HepG2 (cell line): ENCODE results near the gene POU2AF2. TPM values are rescaled to one million over a fixed set of nuclear protein-coding genes. Genes with fewer than 3 reads are reported as not detected.

Experiments
- ATAC-seq: fragments of 200-7000 bp; cut with Tn5 transposase; 3 replicates; pipeline ENCODE4 v1.9.1; 2020; ENCODE audit warnings: mild to moderate bottlenecking, moderate library complexity
- BruUV-seq: library from RNA; stranded (reverse); fragments of 400-500 nt; replicated peaks from 2 replicates; lab custom pipeline; 2021; lab: Mats Ljungman, UMichigan
- CTCF ChIA-PET: fragments of 300-600 bp; formaldehyde crosslinking; extraction: SDS; loops from one replicate; lab custom pipeline; 2021; ENCODE audit warnings: low total read pairs, inconsistent platforms, low intra/inter-chr PET ratio; lab: Yijun Ruan, JAX
- POLR2A ChIA-PET: fragments of 350-600 bp; sonication (Branson Sonifier 250); formaldehyde crosslinking; loops from one replicate; lab custom pipeline; 2020; ENCODE audit warnings: antibody characterized with exemption, inconsistent platforms; lab: Yijun Ruan, JAX
- DNase-seq: peaks from one replicate; pipeline ENCODE4 v3.0.0-alpha.2; 2015; ENCODE audit warnings: low spot score
- FAIRE-seq: peaks from 3 replicates; lab custom pipeline; 2011; peaks lifted over from hg19 to GRCh38; lab: Jason Lieb, UNC
- H2AFZ ChIP-seq: one replicate; pipeline ENCODE4 v1.6.1; 2011; ENCODE audit warnings: low read length, inconsistent platforms
- H3K27ac ChIP-seq: fragments of 300-600 bp; 3 replicates; pipeline ENCODE4 v1.8.0; 2011; ENCODE audit warnings: mixed run types, mild to moderate bottlenecking, mixed read lengths, low read length, inconsistent platforms; ENCODE audit not compliant: insufficient read depth; ENCODE audit errors: extremely low read length
- H3K27me3 ChIP-seq, 2 experiments: fragments of 200-600 bp in 1 of 2; 2 replicates in 1 of 2; 3 replicates in 1 of 2; pipeline versions ENCODE4 v1.6.0 to v1.8.0; 2011; ENCODE audit warnings: low read length in 2 of 2, mild to moderate bottlenecking in 2 of 2, moderate library complexity in 2 of 2, inconsistent platforms in 1 of 2; ENCODE audit not compliant: insufficient read depth in 2 of 2, control insufficient read depth in 1 of 2
- H3K36me3 ChIP-seq, 2 experiments: fragments of 200-600 bp in 1 of 2; replicated peaks in 1 of 2; 2 replicates in 1 of 2; 3 replicates in 1 of 2; pipeline versions ENCODE4 v1.5.1 to v1.8.0; 2011; ENCODE audit warnings: low read length in 2 of 2, inconsistent platforms in 1 of 2; ENCODE audit not compliant: insufficient read depth in 2 of 2, control insufficient read depth in 1 of 2
- H3K4me1 ChIP-seq: 2 replicates; pipeline ENCODE4 v1.5.1; 2012; ENCODE audit warnings: low read length, inconsistent platforms; ENCODE audit not compliant: insufficient read depth
- H3K4me2 ChIP-seq: 2 replicates; pipeline ENCODE4 v1.6.0; 2011; ENCODE audit warnings: low read depth, low read length, inconsistent platforms
- H3K4me3 ChIP-seq, 3 experiments: fragments of 200-600 bp in 1 of 3; sonication (generic), shearing (Covaris generic) in 1 of 3; replicated peaks in 1 of 3; 2 replicates each; pipeline ENCODE4 v1.5.1; 2011 to 2016; ENCODE audit warnings: low read length in 3 of 3, inconsistent platforms in 2 of 3, low read depth in 2 of 3, mild to moderate bottlenecking in 2 of 3, control low read depth in 1 of 3, mixed read lengths in 1 of 3; ENCODE audit not compliant: insufficient read depth in 1 of 3
- H3K79me2 ChIP-seq: one replicate; pipeline ENCODE4 v1.6.1; 2011; ENCODE audit warnings: low read length, inconsistent platforms; ENCODE audit not compliant: insufficient read depth
- H3K9ac ChIP-seq: 2 replicates; pipeline ENCODE4 v1.6.0; 2011; ENCODE audit warnings: mild to moderate bottlenecking, low read depth, low read length, inconsistent platforms; ENCODE audit not compliant: insufficient read depth
- H3K9me3 ChIP-seq: 2 replicates; pipeline ENCODE4 v1.5.1; 2012; ENCODE audit warnings: mild to moderate bottlenecking, low read length
- H4K20me1 ChIP-seq: 2 replicates; pipeline ENCODE4 v1.6.0; 2011; ENCODE audit warnings: inconsistent platforms, mild to moderate bottlenecking, low read length, moderate library complexity; ENCODE audit not compliant: insufficient read depth
- EHMT2 ChIP-seq: fragments of 200-600 bp; sonication (generic); IDR thresholded peaks from 2 replicates; pipeline ENCODE4 v1.7.0; 2017; ENCODE audit warnings: antibody characterized with exemption, low read depth, low read length, borderline replicate concordance
- FOXK1 ChIP-seq: sonication (generic); formaldehyde crosslinking; IDR thresholded peaks from 2 replicates; pipeline ENCODE4 v1.4.0; 2020; ENCODE audit warnings: low read depth, missing genetic modification reagents, borderline replicate concordance
- PRMT3 ChIP-seq: sonication (generic); formaldehyde crosslinking; IDR thresholded peaks from 2 replicates; pipeline ENCODE4 v1.8.1; 2022; ENCODE audit warnings: low read depth, mild to moderate bottlenecking, moderate library complexity, missing genetic modification reagents, borderline replicate concordance
- SMARCE1 ChIP-seq: fragments of 450-650 bp; IDR thresholded peaks from 2 replicates; pipeline ENCODE4 v1.6.1; 2017; ENCODE audit warnings: borderline replicate concordance
- TBX3 ChIP-seq: fragments of 450-650 bp; IDR thresholded peaks from 2 replicates; pipeline ENCODE4 v1.6.1; 2017; ENCODE audit warnings: antibody characterized with exemption, mild to moderate bottlenecking, inconsistent platforms, borderline replicate concordance
- TFE3 ChIP-seq: IDR thresholded peaks from 2 replicates; pipeline ENCODE4 v1.6.1; 2016
- TSC22D2 ChIP-seq: sonication (generic); formaldehyde crosslinking; IDR thresholded peaks from 2 replicates; pipeline ENCODE4 v1.5.1; 2020; ENCODE audit warnings: missing genetic modification reagents, mild to moderate bottlenecking, borderline replicate concordance
- ZNF383 ChIP-seq: sonication (generic); formaldehyde crosslinking; IDR thresholded peaks from 2 replicates; pipeline ENCODE4 v1.4.0; 2020; ENCODE audit warnings: missing genetic modification reagents, mild to moderate bottlenecking, borderline replicate concordance
- ZNF552 ChIP-seq: sonication (generic); formaldehyde crosslinking; IDR thresholded peaks from 2 replicates; pipeline ENCODE4 v1.9.0; 2022; ENCODE audit warnings: missing genetic modification reagents, mild to moderate bottlenecking, borderline replicate concordance
- ZNF567 ChIP-seq: sonication (generic); formaldehyde crosslinking; IDR thresholded peaks from 2 replicates; pipeline ENCODE4 v1.8.1; 2023; ENCODE audit warnings: mild to moderate bottlenecking, missing genetic modification reagents, borderline replicate concordance
- WGBS: methylation state at CpG from one replicate; pipeline ENCODE4 v1.1.6; 2017; ENCODE audit warnings: low lambda C conversion rate; 5-methylcytosine and 5-hydroxymethylcytosine counted together
- in situ Hi-C: cut with HindIII; loops from 2 replicates; pipeline ENCODE4 v1.10.0; 2017; ENCODE audit warnings: low pct_unique_long_range_greater_than_20kb; ENCODE audit not compliant: extremely low pct_ligation_motif_present
- intact Hi-C: fragments of 100-400 bp; cut with micrococcal nuclease; formaldehyde crosslinking; loops from one replicate; pipeline ENCODE4 v1.10.0; 2022; ENCODE audit not compliant: unreplicated experiment
- polyA plus RNA-seq, 8 experiments: library from polyadenylated mRNA; depleted of rRNA in 3 of 8; stranded (reverse) in 7 of 8; unstranded in 1 of 8; fragments of >200 nt; fragmentation: Illumina TruSeq in 4 of 8; extraction: Trizol in 4 of 8; gene quantifications; 2 replicates each; pipeline versions ENCODE4 v1.2.1 to v1.2.3, GENCODE V29; 2011 to 2016; ENCODE audit warnings: low read depth in 4 of 8, missing spikeins in 1 of 8, mixed read lengths in 1 of 8; ENCODE audit not compliant: insufficient read depth in 1 of 8
- total RNA-seq, 5 experiments: library from RNA; depleted of rRNA; stranded (reverse); fragments of >200 nt; fragmentation: Illumina TruSeq; extraction: Trizol; gene quantifications; 2 replicates each; pipeline ENCODE4 v1.2.3, GENCODE V29; 2016; ENCODE audit warnings: low read depth in 1 of 5
- TF ChIP-seq, protein P1 (sequence below): fragments of 450-650 bp; IDR thresholded peaks from 2 replicates; pipeline ENCODE4 v1.6.1; 2016
- TF ChIP-seq, protein P2 (sequence below), 2 experiments: IDR thresholded peaks; 2 replicates each; pipeline ENCODE4 v1.6.1; 2011 to 2012; ENCODE audit warnings: low read length in 2 of 2, borderline replicate concordance in 1 of 2, low read depth in 1 of 2, mild to moderate bottlenecking in 1 of 2, moderate library complexity in 1 of 2

The POU2AF2 gene
- total and polyA plus RNA-seq, 2 of the 13 experiments (the other 11 are each of a cell fraction or from before 2014, with no cell fraction given) = 0.11 TPM; not detected in 1

GRCh38 chr11:111322534-111322933 is 77.0 kb downstream of the POU2AF2 start (continued):
- TF ChIP-seq FOXK1 (CRISPR knock-in tag) (no peak), TSC22D2 (no peak), SMARCE1 (no peak), ZNF567 (no peak), EHMT2 (no peak), ZNF383 (CRISPR knock-in tag) (no peak), TFE3 (CRISPR knock-in tag) (no peak)

GRCh38 chr11:111324277-111324720 is 78.8 kb downstream of the POU2AF2 start:
- no peak for ATAC-seq
- no peak for DNase-seq
- 85% methylated on average over 5 of the region's 5 CpGs for WGBS
- Histone ChIP-seq H4K20me1 (no peaks in the 10 kb centered on the region), H3K27me3 (no peaks in the 10 kb centered on the region), H3K4me3 (no peak overlapping the region), H3K4me1 (peaks cover 65% of the 10 kb centered on the region), H3K36me3 (no peaks in the 10 kb centered on the region), H3K79me2 (no peaks in the 10 kb centered on the region), H3K4me2 (no peak overlapping the region), H3K9me3 (no peaks in the 10 kb centered on the region), H2AFZ (no peak overlapping the region), H3K9ac (no peak overlapping the region), H3K27ac (no peak overlapping the region)
- ChIA-PET CTCF (no interaction called here), POLR2A (interaction anchor here (2.4 kb wide), 1 partner anchor 11 kb away, joined by 13 read pairs; no protein-coding TSS in a partner anchor)
- in situ Hi-C loops (no loop called here), intact Hi-C loops (no loop called here)
- no TSS peak for BruUV-seq
- no peak for FAIRE-seq
- TF ChIP-seq, protein P1, sequence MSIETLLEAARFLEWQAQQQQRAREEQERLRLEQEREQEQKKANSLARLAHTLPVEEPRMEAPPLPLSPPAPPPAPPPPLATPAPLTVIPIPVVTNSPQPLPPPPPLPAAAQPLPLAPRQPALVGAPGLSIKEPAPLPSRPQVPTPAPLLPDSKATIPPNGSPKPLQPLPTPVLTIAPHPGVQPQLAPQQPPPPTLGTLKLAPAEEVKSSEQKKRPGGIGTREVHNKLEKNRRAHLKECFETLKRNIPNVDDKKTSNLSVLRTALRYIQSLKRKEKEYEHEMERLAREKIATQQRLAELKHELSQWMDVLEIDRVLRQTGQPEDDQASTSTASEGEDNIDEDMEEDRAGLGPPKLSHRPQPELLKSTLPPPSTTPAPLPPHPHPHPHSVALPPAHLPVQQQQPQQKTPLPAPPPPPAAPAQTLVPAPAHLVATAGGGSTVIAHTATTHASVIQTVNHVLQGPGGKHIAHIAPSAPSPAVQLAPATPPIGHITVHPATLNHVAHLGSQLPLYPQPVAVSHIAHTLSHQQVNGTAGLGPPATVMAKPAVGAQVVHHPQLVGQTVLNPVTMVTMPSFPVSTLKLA = no peak
- TF ChIP-seq TBX3 = no peak
- no peak for TF ChIP-seq PRMT3
- TF ChIP-seq, protein P2, sequence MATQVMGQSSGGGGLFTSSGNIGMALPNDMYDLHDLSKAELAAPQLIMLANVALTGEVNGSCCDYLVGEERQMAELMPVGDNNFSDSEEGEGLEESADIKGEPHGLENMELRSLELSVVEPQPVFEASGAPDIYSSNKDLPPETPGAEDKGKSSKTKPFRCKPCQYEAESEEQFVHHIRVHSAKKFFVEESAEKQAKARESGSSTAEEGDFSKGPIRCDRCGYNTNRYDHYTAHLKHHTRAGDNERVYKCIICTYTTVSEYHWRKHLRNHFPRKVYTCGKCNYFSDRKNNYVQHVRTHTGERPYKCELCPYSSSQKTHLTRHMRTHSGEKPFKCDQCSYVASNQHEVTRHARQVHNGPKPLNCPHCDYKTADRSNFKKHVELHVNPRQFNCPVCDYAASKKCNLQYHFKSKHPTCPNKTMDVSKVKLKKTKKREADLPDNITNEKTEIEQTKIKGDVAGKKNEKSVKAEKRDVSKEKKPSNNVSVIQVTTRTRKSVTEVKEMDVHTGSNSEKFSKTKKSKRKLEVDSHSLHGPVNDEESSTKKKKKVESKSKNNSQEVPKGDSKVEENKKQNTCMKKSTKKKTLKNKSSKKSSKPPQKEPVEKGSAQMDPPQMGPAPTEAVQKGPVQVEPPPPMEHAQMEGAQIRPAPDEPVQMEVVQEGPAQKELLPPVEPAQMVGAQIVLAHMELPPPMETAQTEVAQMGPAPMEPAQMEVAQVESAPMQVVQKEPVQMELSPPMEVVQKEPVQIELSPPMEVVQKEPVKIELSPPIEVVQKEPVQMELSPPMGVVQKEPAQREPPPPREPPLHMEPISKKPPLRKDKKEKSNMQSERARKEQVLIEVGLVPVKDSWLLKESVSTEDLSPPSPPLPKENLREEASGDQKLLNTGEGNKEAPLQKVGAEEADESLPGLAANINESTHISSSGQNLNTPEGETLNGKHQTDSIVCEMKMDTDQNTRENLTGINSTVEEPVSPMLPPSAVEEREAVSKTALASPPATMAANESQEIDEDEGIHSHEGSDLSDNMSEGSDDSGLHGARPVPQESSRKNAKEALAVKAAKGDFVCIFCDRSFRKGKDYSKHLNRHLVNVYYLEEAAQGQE (IDR thresholded peaks at IDR 0.05; ENCODE audit: borderline replicate concordance in 1 of 2, low read depth in 1 of 2, low read length in 2 of 2) = no peak
- no peak for TF ChIP-seq ZNF552 (CRISPR knock-in tag)
